Spinal cord (tissue), 10 donors: Measurements from ENCODE around the gene CST6. TPM values are rescaled to one million over a fixed set of nuclear protein-coding genes. Genes with fewer than 3 reads are reported as not detected.
A peak's percentile ranks its signal among the peaks of the same experiment; 100 is the strongest.

Experiments used
- DNase-seq, 6 donors: peaks; one replicate each; pipeline versions ENCODE4 v3.0.0 to v3.0.0-alpha.2; 2013 to 2015; ENCODE audit warnings: low spot score in 6 of 6, low read depth in 4 of 6
- H3K27ac ChIP-seq: one replicate; pipeline ENCODE4 v1.5.1; 2013; ENCODE audit warnings: low read depth, low read length, control low read depth
- H3K27me3 ChIP-seq: one replicate; pipeline ENCODE4 v1.6.1; 2013; ENCODE audit warnings: low read length; ENCODE audit not compliant: control insufficient read depth, insufficient read depth
- H3K36me3 ChIP-seq: one replicate; pipeline ENCODE4 v1.6.1; 2013; ENCODE audit warnings: low read length; ENCODE audit not compliant: control insufficient read depth, insufficient read depth
- H3K4me1 ChIP-seq: one replicate; pipeline ENCODE4 v1.6.1; 2013; ENCODE audit warnings: low read length; ENCODE audit not compliant: control insufficient read depth, insufficient read depth
- H3K4me3 ChIP-seq: one replicate; pipeline ENCODE4 v1.5.1; 2013; ENCODE audit warnings: low read depth, low read length, control low read depth
- H3K9me3 ChIP-seq: one replicate; pipeline ENCODE4 v1.6.1; 2013; ENCODE audit warnings: low read length; ENCODE audit not compliant: control insufficient read depth, insufficient read depth
- WGBS: methylation state at CpG from one replicate; pipeline ENCODE4 v1.1.5; 2013; ENCODE audit warnings: missing lambda C conversion rate; ENCODE audit not compliant: insufficient coverage; 5-methylcytosine and 5-hydroxymethylcytosine counted together
- polyA plus RNA-seq, 2 donors: library from polyadenylated mRNA; unstranded; fragments of 120-200 nt; gene quantifications; one replicate each; pipeline ENCODE4 v1.2.1, GENCODE V29; 2013; ENCODE audit not compliant: insufficient read length in 2 of 2
- total RNA-seq, 2 donors: library from RNA; depleted of rRNA in 1 of 2; stranded (reverse); fragments of 120-200 nt in 1 of 2; fragments of >200 nt in 1 of 2; gene quantifications; one replicate each; pipeline versions ENCODE4 v1.2.3 to v1.2.4, GENCODE V29; 2013 to 2014
- donor health status: healthy.

Gene CST6
- total and polyA plus RNA-seq, 4 donors: 0.17 TPM; not detected in 3

DNA sequence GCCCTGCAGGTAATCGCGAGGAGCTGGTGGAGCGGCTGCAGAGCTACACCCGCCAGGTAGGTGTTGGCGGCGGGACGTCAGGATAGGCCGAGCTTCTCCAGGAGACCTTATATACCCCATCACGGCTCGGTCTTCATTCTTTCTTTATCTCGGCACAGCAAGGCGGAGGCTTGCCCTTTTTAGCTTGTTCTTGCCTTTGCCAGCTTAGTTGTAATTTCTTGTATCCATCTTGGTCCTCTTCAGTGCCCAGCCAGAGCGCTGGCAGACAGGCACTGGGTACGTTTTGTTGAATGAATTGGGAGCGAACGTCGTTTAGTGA lies 40.8 kb downstream of the CST6 start:
- DNase-seq: no peak
- H3K4me3 ChIP-seq: peak overlapping the region; percentile 97
- peak overlapping the region; percentile 86 for H3K27ac ChIP-seq
- under 1% methylated on average over 17 of the region's 17 CpGs for WGBS
- peaks cover 53% of the 10 kb centered on the region for H3K4me1 ChIP-seq
- no peaks in the 10 kb centered on the region for H3K27me3 ChIP-seq
- no peaks in the 10 kb centered on the region for H3K9me3 ChIP-seq
- peaks cover 38% of the 10 kb centered on the region for H3K36me3 ChIP-seq

DNA sequence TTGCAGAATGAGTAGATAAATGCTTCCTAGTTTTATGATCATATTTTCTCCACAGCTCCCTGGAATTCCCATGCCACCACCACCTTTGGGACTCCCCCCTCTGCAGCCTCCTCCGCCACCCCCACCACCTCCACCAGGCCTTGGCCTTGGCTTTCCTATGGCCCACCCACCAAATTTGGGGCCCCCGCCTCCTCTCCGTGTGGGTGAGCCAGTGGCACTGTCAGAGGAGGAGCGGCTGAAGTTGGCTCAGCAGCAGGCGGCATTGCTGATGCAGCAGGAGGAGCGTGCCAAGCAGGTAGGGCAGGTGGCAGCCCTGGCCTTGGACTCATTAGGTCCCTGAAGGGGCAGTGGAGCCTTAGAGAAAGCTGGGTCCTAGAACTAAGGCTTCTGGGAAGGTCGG lies 43.2 kb downstream of the CST6 start:
- no peak for DNase-seq
- H3K9me3 ChIP-seq: no peaks in the 10 kb centered on the region
- peaks cover 62% of the 10 kb centered on the region for H3K36me3 ChIP-seq
- no peak overlapping the region for H3K27ac ChIP-seq
- no peak overlapping the region for H3K4me3 ChIP-seq
- 98% methylated on average over 6 of the region's 7 CpGs for WGBS
- peaks cover 30% of the 10 kb centered on the region for H3K4me1 ChIP-seq
- H3K27me3 ChIP-seq: no peaks in the 10 kb centered on the region

DNA sequence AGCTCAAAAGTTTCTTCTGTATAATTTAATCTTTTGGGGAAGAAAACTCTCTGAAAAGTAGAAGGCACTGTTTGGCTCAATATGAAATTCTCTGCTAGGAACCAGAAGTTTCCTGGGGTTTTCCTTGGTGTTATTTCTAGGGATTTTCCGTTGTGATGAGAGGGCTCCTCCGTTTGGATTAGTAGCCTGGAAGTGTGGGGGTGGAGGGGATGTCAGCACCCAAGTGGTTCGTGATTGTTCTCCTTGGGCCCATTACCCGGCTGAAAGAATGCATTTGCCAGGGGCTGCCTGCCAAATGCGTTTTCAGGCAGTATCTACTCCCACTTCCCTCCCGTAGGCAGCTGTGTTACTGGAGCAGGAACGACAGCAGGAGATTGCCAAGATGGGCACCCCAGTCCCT lies 44.7 kb downstream of the CST6 start:
- H3K4me1 ChIP-seq: peaks cover 16% of the 10 kb centered on the region
- H3K9me3 ChIP-seq: no peaks in the 10 kb centered on the region
- peak in 1 of 6 donors; percentile 22 for DNase-seq
- H3K27ac ChIP-seq: no peak overlapping the region
- WGBS: 48% methylated on average over 7 of the region's 7 CpGs
- H3K36me3 ChIP-seq: peaks cover 75% of the 10 kb centered on the region
- no peak overlapping the region for H3K4me3 ChIP-seq
- H3K27me3 ChIP-seq: no peaks in the 10 kb centered on the region

DNA sequence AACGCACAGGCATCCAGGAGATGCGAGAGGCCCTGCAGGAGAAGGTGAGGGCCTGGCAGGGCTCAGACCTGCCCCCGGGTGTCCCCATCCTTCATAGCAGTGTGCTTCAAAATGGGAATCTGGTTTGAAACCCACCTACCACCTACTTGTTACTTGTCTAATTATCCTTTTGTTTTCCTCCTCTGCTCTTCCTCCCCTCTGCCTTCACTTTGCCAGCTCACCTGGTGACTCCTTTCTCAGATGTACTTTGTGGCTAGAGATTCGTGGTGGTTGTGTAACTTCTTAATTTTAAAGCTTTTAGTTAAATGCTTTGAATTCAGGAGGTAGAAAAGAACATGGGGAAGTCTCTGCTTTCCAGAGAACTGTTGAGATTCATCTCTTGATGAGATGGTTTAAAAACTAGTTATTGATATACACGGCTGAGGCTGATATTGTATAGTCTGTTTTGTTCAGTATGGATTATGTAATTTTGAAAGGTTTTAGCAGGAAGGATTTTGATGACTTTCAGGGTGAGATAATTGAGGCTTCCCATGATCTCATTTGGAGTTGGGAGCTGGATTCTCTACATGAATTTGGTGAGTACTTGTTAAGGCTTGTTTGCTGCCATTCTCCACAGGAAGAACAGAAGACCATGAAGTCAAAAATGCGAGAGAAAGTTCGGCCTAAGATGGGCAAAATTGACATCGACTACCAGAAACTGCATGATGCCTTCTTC lies 48.3 kb downstream of the CST6 start:
- Histone ChIP-seq H3K4me1 (no peaks in the 10 kb centered on the region), H3K27me3 (no peaks in the 10 kb centered on the region), H3K36me3 (peaks cover 79% of the 10 kb centered on the region), H3K4me3 (no peak overlapping the region), H3K9me3 (no peaks in the 10 kb centered on the region), H3K27ac (no peak overlapping the region)
- WGBS: 76% methylated on average over 8 of the region's 8 CpGs
- DNase-seq: no peak

DNA sequence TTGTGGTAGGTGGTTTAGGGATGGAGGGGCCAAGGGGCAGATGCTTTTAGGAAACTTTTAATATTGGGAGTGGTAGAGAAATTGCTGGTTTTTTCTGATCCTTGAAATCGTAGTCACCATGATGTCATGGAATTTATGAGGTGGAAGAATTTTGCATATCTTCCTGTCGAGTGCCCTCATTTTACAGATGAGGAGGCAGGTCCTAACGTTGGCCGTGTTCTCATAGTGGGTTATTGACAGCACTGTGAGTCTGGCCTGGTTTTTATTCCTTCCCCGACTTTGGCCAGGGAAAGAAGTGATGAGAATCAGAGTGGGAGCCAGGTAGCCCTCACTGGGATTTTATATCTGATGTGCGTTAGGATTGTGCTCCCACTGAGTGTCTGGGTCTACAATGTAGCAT lies 49.5 kb downstream of the CST6 start:
- DNase-seq: no peak
- 89% methylated on average over 6 of the region's 6 CpGs for WGBS
- no peaks in the 10 kb centered on the region for H3K9me3 ChIP-seq

DNA sequence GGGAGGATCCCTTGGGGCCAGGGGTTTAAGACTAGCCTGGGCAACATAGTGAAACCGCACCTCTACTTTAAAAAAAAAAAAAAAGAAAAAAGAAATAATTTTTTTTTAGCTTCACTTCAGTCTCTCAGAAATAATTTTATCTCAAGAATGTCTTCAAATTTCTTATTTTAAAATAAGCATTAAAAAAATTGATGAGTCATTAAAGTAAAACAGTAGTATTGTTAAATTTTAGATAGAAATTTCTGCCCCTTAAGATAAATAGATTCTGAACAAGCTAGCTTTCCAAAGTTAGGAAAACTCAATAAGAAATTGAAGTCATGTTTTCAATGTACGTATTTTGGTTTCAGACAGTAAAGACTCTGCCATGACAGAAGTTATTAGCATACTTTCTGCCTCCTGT lies 50.6 kb downstream of the CST6 start:
- H3K4me3 ChIP-seq: no peak overlapping the region
- DNase-seq: no peak
- H3K27me3 ChIP-seq: no peaks in the 10 kb centered on the region
- H3K4me1 ChIP-seq: no peaks in the 10 kb centered on the region
- H3K27ac ChIP-seq: no peak overlapping the region
- H3K9me3 ChIP-seq: no peaks in the 10 kb centered on the region
- WGBS: no CpG with 5 or more reads among the region's 2 CpGs
- peaks cover 74% of the 10 kb centered on the region for H3K36me3 ChIP-seq

More for the DNA sequence above, 49.5 kb downstream of the CST6 start:
- no peaks in the 10 kb centered on the region for H3K27me3 ChIP-seq
- H3K4me3 ChIP-seq: no peak overlapping the region
- peaks cover 76% of the 10 kb centered on the region for H3K36me3 ChIP-seq
- H3K27ac ChIP-seq: no peak overlapping the region
- no peaks in the 10 kb centered on the region for H3K4me1 ChIP-seq

Other genes with a start within 250 kb of the CST6 start
- 1 to 10 TPM; 5.0 to 6.4 TPM for gene AP5B1, start 231.0 kb upstream of the CST6 start, total RNA-seq
- 1 to 10 TPM; 6.9 to 9.3 TPM for gene AP5B1, start 231.0 kb upstream of the CST6 start, polyA plus RNA-seq
- gene OVOL1, start 224.9 kb upstream of the CST6 start, total RNA-seq: not detected
- under 1 TPM in 1 of 2 donors, not detected in 1; 0.09 TPM for gene OVOL1, start 224.9 kb upstream of the CST6 start, polyA plus RNA-seq
- 1 to 10 TPM; 3.3 to 4.0 TPM for gene SNX32, start 178.0 kb upstream of the CST6 start, total RNA-seq
- 10 to 100 TPM in 1 of 2 donors, 1 to 10 TPM in 1; 9.7 to 22.1 TPM for gene SNX32, start 178.0 kb upstream of the CST6 start, polyA plus RNA-seq
- 100 to 1,000 TPM; 472 to 682 TPM for gene CFL1, start 153.8 kb upstream of the CST6 start, total RNA-seq
- gene CFL1, start 153.8 kb upstream of the CST6 start, polyA plus RNA-seq: 1,000 to 10,000 TPM; 1,362 to 1,371 TPM
- 10 to 100 TPM; 24.9 to 49.7 TPM for gene MUS81, start 151.6 kb upstream of the CST6 start, total RNA-seq
- gene MUS81, start 151.6 kb upstream of the CST6 start, polyA plus RNA-seq: 10 to 100 TPM; 57.4 to 62.0 TPM
- 10 to 100 TPM; 21.2 to 84.5 TPM for gene EFEMP2, start 139.2 kb upstream of the CST6 start, total RNA-seq
- gene EFEMP2, start 139.2 kb upstream of the CST6 start, polyA plus RNA-seq: 10 to 100 TPM; 73.6 to 94.1 TPM
- gene CTSW, start 132.2 kb upstream of the CST6 start, total RNA-seq: under 1 TPM; 0.20 to 0.39 TPM
- under 1 TPM; 0.51 to 0.96 TPM for gene CTSW, start 132.2 kb upstream of the CST6 start, polyA plus RNA-seq
- gene FIBP, start 123.5 kb upstream of the CST6 start, total RNA-seq: 100 to 1,000 TPM in 1 of 2 donors, 10 to 100 TPM in 1; 79.4 to 139 TPM
- 100 to 1,000 TPM; 144 to 158 TPM for gene FIBP, start 123.5 kb upstream of the CST6 start, polyA plus RNA-seq
- 10 to 100 TPM; 15.7 to 23.5 TPM for gene CCDC85B, start 121.3 kb upstream of the CST6 start, total RNA-seq
- 10 to 100 TPM; 50.2 to 53.9 TPM for gene CCDC85B, start 121.3 kb upstream of the CST6 start, polyA plus RNA-seq
- under 1 TPM in 1 of 2 donors, not detected in 1; 0.20 TPM for gene FOSL1, start 111.6 kb upstream of the CST6 start, total RNA-seq
- under 1 TPM; 0.36 to 0.41 TPM for gene FOSL1, start 111.6 kb upstream of the CST6 start, polyA plus RNA-seq
- gene C11orf68, start 92.9 kb upstream of the CST6 start, total RNA-seq: 10 to 100 TPM; 13.9 to 20.4 TPM
- gene C11orf68, start 92.9 kb upstream of the CST6 start, polyA plus RNA-seq: 10 to 100 TPM; 62.3 to 66.2 TPM
- 100 to 1,000 TPM in 1 of 2 donors, 10 to 100 TPM in 1; 46.4 to 127 TPM for gene DRAP1, start 92.6 kb upstream of the CST6 start, total RNA-seq
- 100 to 1,000 TPM; 178 to 183 TPM for gene DRAP1, start 92.6 kb upstream of the CST6 start, polyA plus RNA-seq
- under 1 TPM in 1 of 2 donors, not detected in 1; 0.39 TPM for gene TSGA10IP, start 66.5 kb upstream of the CST6 start, total RNA-seq
- under 1 TPM; 0.60 to 0.68 TPM for gene TSGA10IP, start 66.5 kb upstream of the CST6 start, polyA plus RNA-seq
- gene SART1, start 50.3 kb upstream of the CST6 start, total RNA-seq: 10 to 100 TPM; 29.2 to 43.3 TPM
- gene SART1, start 50.3 kb upstream of the CST6 start, polyA plus RNA-seq: 10 to 100 TPM; 60.6 to 68.2 TPM
- gene EIF1AD, start 9.9 kb upstream of the CST6 start, total RNA-seq: 10 to 100 TPM; 18.4 to 33.7 TPM
- gene EIF1AD, start 9.9 kb upstream of the CST6 start, polyA plus RNA-seq: 10 to 100 TPM; 24.6 to 33.7 TPM
- 10 to 100 TPM; 14.3 to 45.2 TPM for gene BANF1, start 9.5 kb upstream of the CST6 start, total RNA-seq
- gene BANF1, start 9.5 kb upstream of the CST6 start, polyA plus RNA-seq: 100 to 1,000 TPM; 264 to 280 TPM
- not detected for gene CATSPER1, start 14.5 kb downstream of the CST6 start, total RNA-seq
- under 1 TPM in 1 of 2 donors, not detected in 1; 0.10 TPM for gene CATSPER1, start 14.5 kb downstream of the CST6 start, polyA plus RNA-seq
- gene GAL3ST3, start 37.2 kb downstream of the CST6 start, total RNA-seq: 1 to 10 TPM; 4.5 to 5.8 TPM
- 10 to 100 TPM; 18.5 to 19.0 TPM for gene GAL3ST3, start 37.2 kb downstream of the CST6 start, polyA plus RNA-seq
- gene SF3B2, start 40.4 kb downstream of the CST6 start, total RNA-seq: 100 to 1,000 TPM in 1 of 2 donors, 10 to 100 TPM in 1; 84.1 to 156 TPM
- gene SF3B2, start 40.4 kb downstream of the CST6 start, polyA plus RNA-seq: 100 to 1,000 TPM; 237 to 246 TPM
- gene PACS1, start 58.3 kb downstream of the CST6 start, total RNA-seq: 10 to 100 TPM; 29.9 to 51.8 TPM
- 100 to 1,000 TPM in 1 of 2 donors, 10 to 100 TPM in 1; 92.3 to 114 TPM for gene PACS1, start 58.3 kb downstream of the CST6 start, polyA plus RNA-seq
- 10 to 100 TPM; 18.3 to 38.6 TPM for gene KLC2, start 245.7 kb downstream of the CST6 start, total RNA-seq
- gene KLC2, start 245.7 kb downstream of the CST6 start, polyA plus RNA-seq: 10 to 100 TPM; 83.2 to 95.7 TPM